Stimulated activated naive CD8-positive, alpha-beta T cell treated with anti-CD3 and anti-CD28 coated beads, Interleukin-15, amount 100 ng/mL, for 72 hours (primary cell): ENCODE results near the gene PLEKHM2.

Experiments used
- ATAC-seq: fragments of 150-1000 bp; cut with Tn5 transposase; 2 replicates; pipeline ENCODE4 v1.10.0; 2021; ENCODE audit warnings: mild to moderate bottlenecking, moderate library complexity
- DNase-seq, 2 donors: peaks; one replicate each; pipeline ENCODE4 v3.0.0; 2021 to 2022
- H3K27ac Mint-ChIP-seq, 2 donors: one replicate each; pipeline ENCODE4 v1.8.0; 2022; ENCODE audit warnings: mild to moderate bottlenecking in 2 of 2, mixed read lengths in 2 of 2, moderate library complexity in 2 of 2
- H3K27me3 Mint-ChIP-seq: one replicate; pipeline ENCODE4 v1.8.0; 2022; ENCODE audit warnings: mixed read lengths
- H3K4me1 Mint-ChIP-seq: one replicate; pipeline ENCODE4 v1.8.0; 2022; ENCODE audit warnings: mild to moderate bottlenecking, mixed read lengths
- H3K4me3 Mint-ChIP-seq, 2 donors: one replicate each; pipeline ENCODE4 v1.8.0; 2022; ENCODE audit warnings: mild to moderate bottlenecking in 2 of 2, mixed read lengths in 2 of 2, moderate library complexity in 1 of 2
- H3K9me3 Mint-ChIP-seq, 2 donors: one replicate each; pipeline ENCODE4 v1.8.0; 2022; ENCODE audit warnings: mixed read lengths in 2 of 2

Gene PLEKHM2

GRCh38 chr1:15723631-15724246 is 39.6 kb downstream of the PLEKHM2 start:
- H3K27me3 Mint-ChIP-seq, result no peaks in the 10 kb centered on the region
- H3K27ac Mint-ChIP-seq, result peak overlapping the region in 1 of 2 donors; percentile 82
- H3K9me3 Mint-ChIP-seq, result no peaks in the 10 kb centered on the region
- H3K4me1 Mint-ChIP-seq, result no peaks in the 10 kb centered on the region
- DNase-seq (no peak), ATAC-seq (no peak)
- no peak overlapping the region for H3K4me3 Mint-ChIP-seq

- ATAC-seq (no peak), DNase-seq (no peak)
- Mint-ChIP-seq H3K4me3 (no peak overlapping the region), H3K9me3 (no peaks in the 10 kb centered on the region), H3K27ac (peak overlapping the region in 1 of 2 donors; percentile 63), H3K4me1 (no peaks in the 10 kb centered on the region), H3K27me3 (no peaks in the 10 kb centered on the region)
Measured at GRCh38 chr1:15724949-15725880, 41.1 kb downstream of the PLEKHM2 start.

- no peak for ATAC-seq
- Mint-ChIP-seq H3K4me3 (no peak overlapping the region), H3K27me3 (no peaks in the 10 kb centered on the region), H3K27ac (no peak overlapping the region), H3K9me3 (no peaks in the 10 kb centered on the region), H3K4me1 (no peaks in the 10 kb centered on the region)
- DNase-seq, result no peak
Measured at GRCh38 chr1:15726508-15726907, 42.4 kb downstream of the PLEKHM2 start.

GRCh38 chr1:15727021-15727420 is 42.9 kb downstream of the PLEKHM2 start:
- Mint-ChIP-seq H3K9me3 (no peaks in the 10 kb centered on the region), H3K27ac (no peak overlapping the region), H3K4me1 (no peaks in the 10 kb centered on the region), H3K4me3 (no peak overlapping the region), H3K27me3 (no peaks in the 10 kb centered on the region)
- DNase-seq (no peak), ATAC-seq (no peak)

- DNase-seq (no peak), ATAC-seq (no peak)
- Mint-ChIP-seq H3K4me3 (no peak overlapping the region), H3K27ac (no peak overlapping the region), H3K27me3 (no peaks in the 10 kb centered on the region), H3K4me1 (no peaks in the 10 kb centered on the region), H3K9me3 (no peaks in the 10 kb centered on the region)
Measured at GRCh38 chr1:15727424-15727823, 43.3 kb downstream of the PLEKHM2 start.

- H3K9me3 Mint-ChIP-seq, result no peaks in the 10 kb centered on the region
- H3K4me3 Mint-ChIP-seq, result no peak overlapping the region
- H3K4me1 Mint-ChIP-seq, result no peaks in the 10 kb centered on the region
- no peaks in the 10 kb centered on the region for H3K27me3 Mint-ChIP-seq
- no peak for ATAC-seq
- H3K27ac Mint-ChIP-seq, result no peak overlapping the region
- DNase-seq, result no peak
Measured at GRCh38 chr1:15727866-15728534, 43.9 kb downstream of the PLEKHM2 start.

GRCh38 chr1:15728937-15729657 is 45.0 kb downstream of the PLEKHM2 start:
- no peaks in the 10 kb centered on the region for H3K27me3 Mint-ChIP-seq
- no peak for DNase-seq
- no peak for ATAC-seq
- H3K4me1 Mint-ChIP-seq, result no peaks in the 10 kb centered on the region
- H3K27ac Mint-ChIP-seq, result no peak overlapping the region
- H3K4me3 Mint-ChIP-seq, result no peak overlapping the region
- no peaks in the 10 kb centered on the region for H3K9me3 Mint-ChIP-seq

- Mint-ChIP-seq H3K27me3 (no peaks in the 10 kb centered on the region), H3K4me3 (no peak overlapping the region), H3K9me3 (no peaks in the 10 kb centered on the region), H3K27ac (no peak overlapping the region), H3K4me1 (no peaks in the 10 kb centered on the region)
- ATAC-seq (no peak), DNase-seq (no peak)
Measured at GRCh38 chr1:15730423-15730822, 46.3 kb downstream of the PLEKHM2 start.

GRCh38 chr1:15730936-15731335 is 46.8 kb downstream of the PLEKHM2 start:
- ATAC-seq (no peak), DNase-seq (no peak)
- H3K27me3 Mint-ChIP-seq, result no peaks in the 10 kb centered on the region
- H3K4me3 Mint-ChIP-seq, result no peak overlapping the region
- no peak overlapping the region for H3K27ac Mint-ChIP-seq
- no peaks in the 10 kb centered on the region for H3K9me3 Mint-ChIP-seq
- H3K4me1 Mint-ChIP-seq, result no peaks in the 10 kb centered on the region

GRCh38 chr1:15731735-15732685 is 47.9 kb downstream of the PLEKHM2 start:
- H3K27ac Mint-ChIP-seq, result no peak overlapping the region
- no peaks in the 10 kb centered on the region for H3K27me3 Mint-ChIP-seq
- H3K9me3 Mint-ChIP-seq, result no peaks in the 10 kb centered on the region
- no peaks in the 10 kb centered on the region for H3K4me1 Mint-ChIP-seq
- DNase-seq (no peak), ATAC-seq (no peak)
- H3K4me3 Mint-ChIP-seq, result no peak overlapping the region

GRCh38 chr1:15732686-15733081 is 48.6 kb downstream of the PLEKHM2 start:
- Mint-ChIP-seq H3K4me3 (no peak overlapping the region), H3K27ac (peak overlapping the region in 1 of 2 donors; percentile 82), H3K9me3 (no peaks in the 10 kb centered on the region), H3K4me1 (no peaks in the 10 kb centered on the region), H3K27me3 (no peaks in the 10 kb centered on the region)
- ATAC-seq, result no peak
- DNase-seq, result no peak

- Mint-ChIP-seq H3K27ac (peak overlapping the region in 1 of 2 donors; percentile 82), H3K27me3 (no peaks in the 10 kb centered on the region), H3K4me3 (no peak overlapping the region), H3K9me3 (no peaks in the 10 kb centered on the region), H3K4me1 (no peaks in the 10 kb centered on the region)
- ATAC-seq, result no peak
- no peak for DNase-seq
Measured at GRCh38 chr1:15733218-15733725, 49.2 kb downstream of the PLEKHM2 start.

GRCh38 chr1:15733726-15734226 is 49.7 kb downstream of the PLEKHM2 start:
- DNase-seq (no peak), ATAC-seq (no peak)
- Mint-ChIP-seq H3K27me3 (no peaks in the 10 kb centered on the region), H3K4me1 (no peaks in the 10 kb centered on the region), H3K9me3 (no peaks in the 10 kb centered on the region), H3K27ac (no peak overlapping the region), H3K4me3 (no peak overlapping the region)

GRCh38 chr1:15734296-15734695 is 50.2 kb downstream of the PLEKHM2 start:
- no peaks in the 10 kb centered on the region for H3K9me3 Mint-ChIP-seq
- H3K4me1 Mint-ChIP-seq, result no peaks in the 10 kb centered on the region
- no peak overlapping the region for H3K27ac Mint-ChIP-seq
- no peak overlapping the region for H3K4me3 Mint-ChIP-seq
- no peak for DNase-seq
- no peak for ATAC-seq
- H3K27me3 Mint-ChIP-seq, result no peaks in the 10 kb centered on the region
